G401 (cell line): ENCODE measurements around the gene TEAD1. TPM values are rescaled to one million over a fixed set of nuclear protein-coding genes. Genes with fewer than 3 reads are reported as not detected.
A peak's percentile ranks its signal among the peaks of the same experiment; 100 is the strongest.

ENCODE experiments used
- DNase-seq: peaks from one replicate; pipeline ENCODE4 v3.0.0-alpha.2; 2015; ENCODE audit warnings: low spot score
- in situ Hi-C: cut with HindIII; loops from 2 replicates; pipeline ENCODE4 v1.10.0; 2016; ENCODE audit warnings: low sequenced_read_pairs, mixed read lengths
- total RNA-seq: library from RNA; depleted of rRNA; stranded (reverse); fragments of >200 nt; shearing (Covaris generic); gene quantifications from 2 replicates; pipeline ENCODE4 v1.2.3, GENCODE V29; 2014

Gene TEAD1
- total RNA-seq, 1 experiment from 2014 or later: 33.4 TPM

GRCh38 chr11:12701811-12702592, 27.8 kb downstream of the TEAD1 start:
- in situ Hi-C loops: no loop called here
- DNase-seq: no peak

GRCh38 chr11:12702999-12703453, 28.8 kb downstream of the TEAD1 start:
- in situ Hi-C loops: no loop called here

DNA sequence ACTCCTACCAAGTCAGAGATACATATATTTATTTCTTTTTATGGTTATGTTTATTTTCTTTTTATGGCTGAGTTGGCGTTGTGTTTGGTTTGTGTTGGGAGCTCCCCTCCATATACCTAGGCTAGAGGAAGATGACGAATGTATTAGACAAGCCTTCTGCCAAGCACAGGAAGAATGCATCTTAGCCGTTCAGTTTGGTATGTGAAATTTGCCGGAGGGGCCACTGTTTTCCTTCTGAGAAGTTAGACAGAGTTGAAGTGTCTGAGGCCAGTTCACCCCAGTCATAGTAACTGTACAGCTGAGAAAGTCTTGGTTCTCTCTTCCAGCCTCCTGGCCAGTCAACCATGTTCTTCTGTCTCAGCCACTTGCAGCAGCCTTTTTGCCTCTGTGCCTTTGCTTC, 29.8 kb downstream of the TEAD1 start:
- in situ Hi-C loops: no loop called here
- DNase-seq: no peak

More at GRCh38 chr11:12702999-12703453, 28.8 kb downstream of the TEAD1 start:
- no peak for DNase-seq

DNA sequence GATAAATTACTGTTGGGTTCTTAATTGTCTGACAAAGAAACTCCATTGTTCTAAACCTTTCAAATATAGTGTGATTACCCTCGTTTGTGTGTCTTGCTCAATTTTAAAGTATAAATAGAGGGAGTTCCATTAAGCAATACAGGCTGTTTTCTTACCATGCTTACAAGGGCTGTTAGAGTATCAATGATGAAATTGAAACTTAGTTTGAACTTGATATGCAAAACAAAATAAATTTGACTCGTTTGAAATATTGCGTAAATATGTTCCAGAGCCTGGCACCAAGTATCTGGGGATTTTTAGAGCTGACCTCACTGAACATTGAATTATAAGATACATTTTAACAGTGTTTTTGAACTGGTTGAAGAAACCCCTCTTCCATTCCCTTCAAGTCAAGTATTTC, 31.7 kb downstream of the TEAD1 start:
- no peak for DNase-seq
- in situ Hi-C loops: no loop called here

- in situ Hi-C loops: no loop called here
- peak; percentile 23 for DNase-seq
Measured at GRCh38 chr11:12706545-12707499, 32.6 kb downstream of the TEAD1 start.

DNA sequence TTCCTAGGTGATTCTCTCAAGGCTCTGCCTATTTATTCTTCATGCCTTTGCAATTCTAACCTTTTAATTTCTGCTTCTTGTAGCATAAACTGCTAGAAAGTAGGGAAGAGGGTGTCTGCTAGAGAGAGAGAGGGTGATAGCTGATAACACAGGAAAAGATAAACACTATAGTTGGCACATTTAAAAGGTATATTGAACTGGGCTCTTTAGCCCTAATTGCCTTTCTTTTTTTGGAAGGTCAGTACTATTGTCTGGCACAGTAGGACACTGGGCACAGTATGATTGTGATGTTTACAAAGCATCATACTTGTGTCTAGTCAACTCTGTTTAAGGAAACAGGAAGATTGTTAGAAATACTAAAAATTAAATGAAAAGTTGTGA, 33.3 kb downstream of the TEAD1 start:
- in situ Hi-C loops: no loop called here
- DNase-seq: no peak

GRCh38 chr11:12711496-12711895, 37.3 kb downstream of the TEAD1 start:
- in situ Hi-C loops: no loop called here
- no peak for DNase-seq

GRCh38 chr11:12712132-12712531, 37.9 kb downstream of the TEAD1 start:
- no peak for DNase-seq
- in situ Hi-C loops: no loop called here

DNA sequence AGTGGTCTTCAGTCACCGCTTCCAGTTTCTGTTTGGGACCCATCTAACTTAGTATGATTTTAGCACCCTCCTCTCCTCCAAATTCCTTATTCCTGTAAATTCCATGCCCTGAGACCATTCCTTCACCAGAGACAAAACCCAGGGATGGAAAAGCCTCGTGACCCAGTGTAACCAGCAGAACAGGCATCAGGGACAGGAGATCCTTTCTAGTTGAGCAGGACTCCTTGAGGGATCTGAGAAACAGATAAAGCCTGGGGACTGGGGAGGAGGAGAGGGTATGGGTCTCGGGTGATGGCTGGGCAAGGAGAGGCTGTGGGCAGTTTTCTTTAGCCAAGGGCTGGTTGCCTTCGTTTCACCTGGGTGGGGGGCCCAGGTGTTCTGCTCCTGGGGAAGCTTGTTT, 40.9 kb downstream of the TEAD1 start:
- in situ Hi-C loops: no loop called here
- DNase-seq: no peak

- in situ Hi-C loops: no loop called here
- DNase-seq: no peak
Measured at GRCh38 chr11:12715941-12716340, 41.7 kb downstream of the TEAD1 start.

GRCh38 chr11:12716816-12717215, 42.6 kb downstream of the TEAD1 start:
- in situ Hi-C loops: no loop called here
- DNase-seq: no peak

- in situ Hi-C loops: no loop called here
Measured at GRCh38 chr11:12717851-12718291, 43.6 kb downstream of the TEAD1 start.

DNA sequence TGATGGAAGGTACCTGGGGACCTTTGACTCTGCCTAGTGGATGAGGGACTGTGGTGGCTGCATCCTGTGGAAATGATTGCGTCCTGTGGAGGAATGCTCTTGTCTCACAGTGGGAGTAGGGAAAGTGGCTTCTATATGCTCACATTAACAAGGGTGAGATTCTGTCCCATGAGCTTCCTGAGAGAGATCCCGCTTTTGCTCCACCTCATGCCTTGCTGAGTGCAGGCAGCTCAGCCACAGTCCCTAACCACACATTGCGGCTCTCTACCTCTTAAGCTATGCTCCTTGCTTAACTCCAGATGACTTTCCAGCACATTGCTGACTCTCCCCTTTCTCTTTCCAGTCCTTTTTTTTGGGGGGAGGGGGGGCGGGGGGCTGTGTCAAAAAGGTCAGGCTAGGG, 45.0 kb downstream of the TEAD1 start:
- in situ Hi-C loops: no loop called here
- no peak for DNase-seq

More at GRCh38 chr11:12717851-12718291, 43.6 kb downstream of the TEAD1 start:
- DNase-seq: no peak

- no peak for DNase-seq
- in situ Hi-C loops: no loop called here
Measured at GRCh38 chr11:12721816-12722604, 47.8 kb downstream of the TEAD1 start.

DNA sequence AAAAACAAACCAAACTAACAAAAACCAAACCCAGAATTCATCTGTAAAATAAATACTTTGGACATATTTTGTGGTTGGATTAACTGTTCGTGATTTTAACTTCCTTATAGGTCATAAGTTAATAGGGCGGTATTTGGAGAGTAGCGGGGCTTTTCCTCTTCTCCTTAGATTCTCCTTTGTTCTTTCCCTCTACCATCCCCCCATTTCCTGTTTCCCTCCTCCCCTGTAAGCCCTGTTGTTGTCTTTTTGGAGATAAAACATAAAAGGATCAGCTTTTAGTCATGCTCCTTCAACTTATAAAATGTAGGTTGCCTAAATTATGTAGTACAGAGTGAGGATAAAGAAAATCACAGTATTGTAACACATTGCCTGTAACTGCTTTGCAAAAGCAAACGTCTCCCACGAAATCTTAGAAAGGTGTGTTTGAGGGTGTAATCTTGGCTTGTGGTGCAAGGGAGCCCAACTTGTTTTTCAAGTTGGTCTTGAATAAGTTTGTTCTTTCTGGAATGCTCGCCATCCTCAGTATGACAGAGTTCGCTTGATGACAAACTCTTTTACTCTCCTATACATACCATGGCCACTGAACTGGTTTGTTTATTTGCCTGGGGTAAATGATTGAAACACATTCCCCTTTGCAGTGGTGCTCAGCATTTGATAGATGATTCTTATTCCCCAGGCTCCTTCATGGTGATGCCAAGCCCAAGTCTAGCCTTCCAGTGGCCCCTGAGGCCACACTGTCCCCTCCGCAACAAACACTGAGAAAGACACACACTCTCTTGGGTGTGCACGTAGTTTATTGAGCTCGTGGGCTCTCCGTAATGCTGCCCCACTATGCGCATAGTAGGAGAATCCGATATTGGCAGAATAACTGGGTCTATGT, 49.4 kb downstream of the TEAD1 start:
- in situ Hi-C loops: no loop called here
- DNase-seq: no peak

DNA sequence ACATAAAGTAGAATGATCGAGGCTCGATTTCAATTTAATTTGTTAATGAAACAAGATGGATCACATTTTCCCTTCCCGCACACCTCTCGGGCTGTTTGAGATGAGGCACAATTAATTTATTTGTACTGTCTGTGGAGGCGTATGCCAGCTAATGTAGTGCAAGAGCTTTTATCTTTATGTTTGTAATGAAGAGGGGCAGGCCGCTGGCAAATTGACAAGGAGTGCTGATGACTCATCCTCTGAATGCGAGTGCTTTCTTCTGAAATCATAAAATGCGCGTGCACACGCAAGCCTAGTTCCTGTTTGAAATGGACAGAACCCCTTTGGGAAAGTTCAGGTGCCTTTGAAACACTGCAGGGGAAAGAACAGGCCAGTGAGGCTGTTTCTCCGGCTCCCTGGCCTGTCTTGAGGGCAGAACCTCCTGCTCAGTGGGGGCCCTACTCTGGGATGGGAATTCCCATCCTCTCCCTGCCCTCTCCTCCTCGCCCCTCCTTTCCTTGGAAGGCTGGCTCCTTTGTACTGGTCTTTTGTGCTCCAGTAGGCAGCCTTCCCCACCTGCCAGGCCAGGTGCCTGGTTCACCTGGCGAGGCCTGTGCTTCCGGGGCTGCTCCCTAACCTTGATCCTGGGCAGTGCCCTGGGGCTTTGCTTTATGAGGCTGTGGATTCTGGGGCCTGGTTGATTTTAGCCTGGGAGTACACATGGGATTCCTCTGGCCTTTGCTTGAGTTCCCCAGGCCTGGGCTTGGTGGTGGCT, 50.3 kb downstream of the TEAD1 start:
- DNase-seq: no peak
- in situ Hi-C loops: no loop called here

DNA sequence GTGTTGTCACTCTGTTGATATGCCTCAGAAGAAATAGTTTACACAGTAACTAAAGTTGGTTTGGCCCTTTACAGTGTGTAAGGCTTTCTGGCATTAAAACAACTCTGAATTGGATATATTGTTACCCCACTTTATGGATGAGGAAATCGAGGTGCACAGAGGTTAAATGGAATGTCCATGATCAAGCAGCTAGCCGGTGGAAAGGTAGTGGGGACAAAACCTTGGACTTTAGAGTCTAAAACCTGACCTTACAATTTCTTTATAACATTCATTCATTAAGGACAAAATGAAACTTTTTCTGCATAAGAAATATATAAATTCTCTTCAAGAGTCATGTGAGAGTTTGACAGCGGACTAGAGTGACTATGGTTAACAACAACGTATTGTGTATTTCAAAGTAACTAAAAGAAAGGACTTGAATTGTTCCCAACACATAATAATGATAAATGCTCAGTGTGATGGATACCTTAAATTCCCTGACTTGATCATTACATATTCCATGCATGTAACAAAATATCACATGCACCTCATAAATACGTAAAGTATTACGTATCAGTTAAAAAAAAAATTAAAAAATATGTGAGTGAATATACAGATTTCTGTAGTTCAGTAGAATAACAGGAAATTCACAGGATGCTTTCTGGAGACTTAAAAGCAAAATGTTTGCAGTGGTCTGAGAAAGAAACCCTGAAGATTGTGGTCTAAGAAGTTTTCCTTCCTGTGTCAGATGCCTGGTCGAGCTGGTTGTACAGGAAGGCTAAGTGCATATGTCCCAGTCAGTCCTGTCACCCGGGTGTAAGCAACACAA, 51.0 kb downstream of the TEAD1 start:
- in situ Hi-C loops: no loop called here
- no peak for DNase-seq
